GM23338 (cell line): ENCODE data around the gene EIF3J. TPM values are rescaled to one million over a fixed set of nuclear protein-coding genes. Genes with fewer than 3 reads are reported as not detected.

ENCODE experiments used
- ATAC-seq: fragments of 200-7000 bp; cut with Tn5 transposase; 3 replicates; pipeline ENCODE4 v1.9.1; 2020
- DNase-seq: peaks from one replicate; pipeline ENCODE4 v3.0.0-alpha.2; 2015; ENCODE audit warnings: low spot score
- H2AFZ ChIP-seq: fragments of 200-600 bp; sonication (generic); 2 replicates; pipeline ENCODE4 v1.8.0; 2016; ENCODE audit warnings: antibody characterized with exemption, mild to moderate bottlenecking, moderate library complexity
- H3F3A ChIP-seq: fragments of 200-600 bp; sonication (generic); replicated peaks from 2 replicates; pipeline ENCODE4 v1.8.0; 2017; ENCODE audit warnings: antibody characterized with exemption, mixed run types, low read depth
- H3K27ac ChIP-seq: fragments of 200-600 bp; sonication (generic); 2 replicates; pipeline ENCODE4 v1.6.1; 2016; ENCODE audit warnings: low read depth
- H3K27me3 ChIP-seq: fragments of 200-600 bp; sonication (generic); 2 replicates; pipeline ENCODE4 v1.8.0; 2016; ENCODE audit warnings: mild to moderate bottlenecking, mixed run types, moderate library complexity; ENCODE audit not compliant: insufficient read depth
- H3K36me3 ChIP-seq: fragments of 200-600 bp; sonication (generic); 2 replicates; pipeline ENCODE4 v1.8.0; 2016; ENCODE audit warnings: mild to moderate bottlenecking; ENCODE audit not compliant: insufficient read depth
- H3K4me1 ChIP-seq: fragments of 200-600 bp; sonication (generic); 2 replicates; pipeline ENCODE4 v1.8.0; 2016; ENCODE audit warnings: mild to moderate bottlenecking, moderate library complexity; ENCODE audit not compliant: insufficient read depth
- H3K4me2 ChIP-seq: fragments of 200-600 bp; sonication (generic); 2 replicates; pipeline ENCODE4 v1.7.1; 2017; ENCODE audit warnings: mixed run types
- H3K4me3 ChIP-seq: fragments of 200-600 bp; sonication (generic); 2 replicates; pipeline ENCODE4 v1.6.1; 2016; ENCODE audit warnings: mixed run types
- H3K79me2 ChIP-seq: fragments of 200-600 bp; sonication (generic); replicated peaks from 2 replicates; pipeline ENCODE4 v1.8.0; 2017; ENCODE audit warnings: mild to moderate bottlenecking; ENCODE audit not compliant: insufficient read depth
- H3K9me2 ChIP-seq: fragments of 200-600 bp; sonication (generic); 2 replicates; pipeline ENCODE4 v1.8.0; 2017; ENCODE audit not compliant: insufficient read depth
- H4K20me1 ChIP-seq: fragments of 200-600 bp; sonication (generic); replicated peaks from 2 replicates; pipeline ENCODE4 v1.8.0; 2017; ENCODE audit warnings: mild to moderate bottlenecking; ENCODE audit not compliant: insufficient read depth
- H3K27ac Mint-ChIP-seq: 2 replicates; pipeline ENCODE4 v1.8.0; 2020; ENCODE audit warnings: inconsistent platforms, mild to moderate bottlenecking, moderate library complexity, mixed read lengths
- H3K27me3 Mint-ChIP-seq: 3 replicates; pipeline ENCODE4 v1.8.0; 2022; ENCODE audit warnings: low read depth, mild to moderate bottlenecking, moderate library complexity, mixed read lengths, inconsistent platforms; ENCODE audit not compliant: insufficient read depth, poor library complexity
- H3K36me3 Mint-ChIP-seq: 3 replicates; pipeline ENCODE4 v1.8.0; 2021; ENCODE audit warnings: low read depth, mild to moderate bottlenecking, inconsistent platforms, moderate library complexity, mixed read lengths
- H3K4me1 Mint-ChIP-seq: 3 replicates; pipeline ENCODE4 v1.8.0; 2020; ENCODE audit warnings: mild to moderate bottlenecking, inconsistent platforms, mixed read lengths
- H3K4me3 Mint-ChIP-seq: 3 replicates; pipeline ENCODE4 v1.8.0; 2021; ENCODE audit warnings: moderate library complexity, mild to moderate bottlenecking, inconsistent platforms, mixed read lengths
- H3K9me3 Mint-ChIP-seq: 3 replicates; pipeline ENCODE4 v1.8.0; 2020; ENCODE audit warnings: moderate library complexity, mild to moderate bottlenecking, inconsistent platforms, mixed read lengths
- CREB1 ChIP-seq: fragments of 250-450 bp; sonication (Bioruptor Pico); IDR thresholded peaks from 2 replicates; pipeline ENCODE4 v1.5.0; 2020; ENCODE audit warnings: low read depth, mild to moderate bottlenecking, moderate library complexity
- EZH2 ChIP-seq: fragments of 200-600 bp; sonication (generic); IDR thresholded peaks from one replicate; pipeline ENCODE4 v1.8.0; 2017; ENCODE audit warnings: antibody characterized with exemption, mild to moderate bottlenecking, low read depth; ENCODE audit not compliant: unreplicated experiment
- EZH2phosphoT487 ChIP-seq: fragments of 200-600 bp; sonication (generic); IDR thresholded peaks from one replicate; pipeline ENCODE4 v1.8.1; 2018; ENCODE audit warnings: antibody characterized with exemption; ENCODE audit not compliant: unreplicated experiment
- NANOG ChIP-seq: IDR thresholded peaks from 2 replicates; pipeline ENCODE4 v1.6.1; 2016; ENCODE audit warnings: antibody characterized with exemption, borderline replicate concordance
- POLR2AphosphoS5 ChIP-seq: IDR thresholded peaks from 2 replicates; pipeline ENCODE4 v1.6.1; 2016; ENCODE audit warnings: antibody characterized with exemption, low read depth
- STAT1 ChIP-seq: IDR thresholded peaks from one replicate; pipeline ENCODE4 v1.6.1; 2016; ENCODE audit warnings: antibody characterized with exemption; ENCODE audit not compliant: unreplicated experiment
- ZNF114 ChIP-seq: fragments of 250-450 bp; sonication (Bioruptor Pico); IDR thresholded peaks from 2 replicates; pipeline ENCODE4 v1.5.0; 2020; ENCODE audit warnings: mild to moderate bottlenecking, moderate library complexity
- ZNF331 ChIP-seq: fragments of 250-450 bp; sonication (Bioruptor Pico); IDR thresholded peaks from 2 replicates; pipeline ENCODE4 v1.5.0; 2020; ENCODE audit warnings: low read depth, mild to moderate bottlenecking, moderate library complexity
- polyA plus RNA-seq: library from polyadenylated mRNA; unstranded; fragments of >200 nt; fragmentation: Nextera tagmentation; extraction: Ambion mirVana; gene quantifications from 2 replicates; pipeline ENCODE4 v1.2.1, GENCODE V29; 2016
- total RNA-seq: library from RNA; depleted of rRNA; stranded (reverse); fragments of >200 nt; shearing (Covaris generic); gene quantifications from 2 replicates; pipeline ENCODE4 v1.2.3, GENCODE V29; 2014
- TF ChIP-seq, protein P1 (sequence below): IDR thresholded peaks from 2 replicates; pipeline ENCODE4 v1.6.1; 2016; ENCODE audit warnings: antibody characterized with exemption
- TF ChIP-seq, protein P2 (sequence below): IDR thresholded peaks from one replicate; pipeline ENCODE4 v1.6.1; 2018; ENCODE audit warnings: antibody characterized with exemption; ENCODE audit not compliant: unreplicated experiment

EIF3J gene
- total and polyA plus RNA-seq, 2 experiments from 2014 or later, result 62.7 to 66.6 TPM

DNA sequence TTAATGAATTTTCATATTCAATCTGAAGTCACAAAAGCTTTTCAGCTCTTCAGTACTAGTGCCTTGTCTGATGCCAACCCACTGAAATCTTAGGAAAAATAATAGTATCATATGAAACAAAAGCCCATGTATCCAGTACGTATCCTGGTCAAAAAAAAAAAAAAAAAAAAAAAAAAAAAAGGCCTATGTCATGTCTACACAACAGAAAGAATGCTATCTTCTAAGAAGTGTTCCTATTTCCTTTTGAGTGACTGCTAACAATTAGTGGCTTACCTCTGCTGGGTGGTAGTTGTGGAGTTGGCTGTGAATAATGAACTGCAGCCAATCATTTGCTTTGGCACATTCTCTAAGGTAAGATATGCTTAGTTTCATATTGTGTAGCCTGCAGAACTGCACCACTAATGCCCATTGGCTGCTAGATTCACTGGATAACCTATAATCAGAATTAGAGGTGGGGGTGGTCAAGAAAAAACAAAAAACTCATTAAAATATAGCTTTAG is 59.6 kb downstream of the EIF3J start:
- H2AFZ ChIP-seq, result no peak overlapping the region
- Mint-ChIP-seq H3K36me3 (peaks cover 28% of the 10 kb centered on the region), H3K4me3 (no peak overlapping the region), H3K9me3 (no peaks in the 10 kb centered on the region), H3K27ac (no peak overlapping the region), H3K27me3 (no peaks in the 10 kb centered on the region), H3K4me1 (no peaks in the 10 kb centered on the region)
- no peak overlapping the region for H3K27ac ChIP-seq
- H3K4me3 ChIP-seq, result no peak overlapping the region
- no peaks in the 10 kb centered on the region for H3F3A ChIP-seq
- H3K36me3 ChIP-seq, result peaks cover 18% of the 10 kb centered on the region
- H3K79me2 ChIP-seq, result no peaks in the 10 kb centered on the region
- no peaks in the 10 kb centered on the region for H3K4me1 ChIP-seq
- TF ChIP-seq, protein P1, sequence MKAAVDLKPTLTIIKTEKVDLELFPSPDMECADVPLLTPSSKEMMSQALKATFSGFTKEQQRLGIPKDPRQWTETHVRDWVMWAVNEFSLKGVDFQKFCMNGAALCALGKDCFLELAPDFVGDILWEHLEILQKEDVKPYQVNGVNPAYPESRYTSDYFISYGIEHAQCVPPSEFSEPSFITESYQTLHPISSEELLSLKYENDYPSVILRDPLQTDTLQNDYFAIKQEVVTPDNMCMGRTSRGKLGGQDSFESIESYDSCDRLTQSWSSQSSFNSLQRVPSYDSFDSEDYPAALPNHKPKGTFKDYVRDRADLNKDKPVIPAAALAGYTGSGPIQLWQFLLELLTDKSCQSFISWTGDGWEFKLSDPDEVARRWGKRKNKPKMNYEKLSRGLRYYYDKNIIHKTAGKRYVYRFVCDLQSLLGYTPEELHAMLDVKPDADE, result no peak
- no peak for TF ChIP-seq POLR2AphosphoS5
- TF ChIP-seq ZNF114, result no peak
- 0 out of 2 replicates have a peak, but pooled peaks cover 3% of the 10 kb centered on the region for H4K20me1 ChIP-seq
- H3K9me2 ChIP-seq, result no peaks in the 10 kb centered on the region
- ATAC-seq, result no peak
- no peak for DNase-seq
- no peak overlapping the region for H3K4me2 ChIP-seq
- H3K27me3 ChIP-seq, result no peaks in the 10 kb centered on the region

DNA sequence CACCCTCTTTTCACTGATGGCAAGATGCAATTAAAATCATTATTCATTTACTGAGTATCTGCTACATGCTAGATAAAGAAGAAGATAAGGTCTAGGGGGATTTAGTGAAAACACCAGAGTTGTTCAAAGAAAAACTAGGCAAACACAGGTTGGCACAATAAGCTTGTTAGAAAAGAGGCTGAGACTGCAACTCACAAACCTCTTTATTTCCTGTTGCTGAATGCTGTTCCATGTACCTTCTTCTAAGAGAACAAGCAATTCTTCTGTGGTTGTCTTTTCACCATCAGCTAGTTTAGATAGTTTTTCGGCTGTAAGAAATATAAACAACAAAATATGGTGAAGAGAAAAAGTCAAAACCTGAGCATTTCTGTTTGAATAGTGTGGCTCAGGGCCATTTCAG is 61.1 kb downstream of the EIF3J start:
- Histone ChIP-seq H2AFZ (no peak overlapping the region), H4K20me1 (0 out of 2 replicates have a peak, but pooled peaks cover 3% of the 10 kb centered on the region), H3K27me3 (no peaks in the 10 kb centered on the region), H3K36me3 (peaks cover 18% of the 10 kb centered on the region), H3K4me3 (no peak overlapping the region), H3K4me1 (no peaks in the 10 kb centered on the region), H3K9me2 (no peaks in the 10 kb centered on the region), H3K27ac (no peak overlapping the region), H3K79me2 (no peaks in the 10 kb centered on the region), H3K4me2 (no peak overlapping the region), H3F3A (no peaks in the 10 kb centered on the region)
- DNase-seq (no peak), ATAC-seq (no peak)
- TF ChIP-seq EZH2phosphoT487 (no peak), CREB1 (CRISPR knock-in tag) (no peak), ZNF114 (no peak), NANOG (no peak), ZNF331 (CRISPR knock-in tag) (no peak), EZH2 (no peak), POLR2AphosphoS5 (no peak), STAT1 (no peak)
- TF ChIP-seq, protein P1, result no peak
- TF ChIP-seq, protein P2, sequence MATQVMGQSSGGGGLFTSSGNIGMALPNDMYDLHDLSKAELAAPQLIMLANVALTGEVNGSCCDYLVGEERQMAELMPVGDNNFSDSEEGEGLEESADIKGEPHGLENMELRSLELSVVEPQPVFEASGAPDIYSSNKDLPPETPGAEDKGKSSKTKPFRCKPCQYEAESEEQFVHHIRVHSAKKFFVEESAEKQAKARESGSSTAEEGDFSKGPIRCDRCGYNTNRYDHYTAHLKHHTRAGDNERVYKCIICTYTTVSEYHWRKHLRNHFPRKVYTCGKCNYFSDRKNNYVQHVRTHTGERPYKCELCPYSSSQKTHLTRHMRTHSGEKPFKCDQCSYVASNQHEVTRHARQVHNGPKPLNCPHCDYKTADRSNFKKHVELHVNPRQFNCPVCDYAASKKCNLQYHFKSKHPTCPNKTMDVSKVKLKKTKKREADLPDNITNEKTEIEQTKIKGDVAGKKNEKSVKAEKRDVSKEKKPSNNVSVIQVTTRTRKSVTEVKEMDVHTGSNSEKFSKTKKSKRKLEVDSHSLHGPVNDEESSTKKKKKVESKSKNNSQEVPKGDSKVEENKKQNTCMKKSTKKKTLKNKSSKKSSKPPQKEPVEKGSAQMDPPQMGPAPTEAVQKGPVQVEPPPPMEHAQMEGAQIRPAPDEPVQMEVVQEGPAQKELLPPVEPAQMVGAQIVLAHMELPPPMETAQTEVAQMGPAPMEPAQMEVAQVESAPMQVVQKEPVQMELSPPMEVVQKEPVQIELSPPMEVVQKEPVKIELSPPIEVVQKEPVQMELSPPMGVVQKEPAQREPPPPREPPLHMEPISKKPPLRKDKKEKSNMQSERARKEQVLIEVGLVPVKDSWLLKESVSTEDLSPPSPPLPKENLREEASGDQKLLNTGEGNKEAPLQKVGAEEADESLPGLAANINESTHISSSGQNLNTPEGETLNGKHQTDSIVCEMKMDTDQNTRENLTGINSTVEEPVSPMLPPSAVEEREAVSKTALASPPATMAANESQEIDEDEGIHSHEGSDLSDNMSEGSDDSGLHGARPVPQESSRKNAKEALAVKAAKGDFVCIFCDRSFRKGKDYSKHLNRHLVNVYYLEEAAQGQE, result no peak
- Mint-ChIP-seq H3K9me3 (no peaks in the 10 kb centered on the region), H3K27ac (no peak overlapping the region; the same call in 1 of the 2 replicates), H3K27me3 (no peaks in the 10 kb centered on the region), H3K4me3 (no peak overlapping the region), H3K36me3 (peaks cover 30% of the 10 kb centered on the region), H3K4me1 (no peaks in the 10 kb centered on the region)
